HepG2 (cell line): ENCODE measurements around the gene ATP9A. TPM values are rescaled to one million over a fixed set of nuclear protein-coding genes. Genes with fewer than 3 reads are reported as not detected.
A peak's percentile ranks its signal among the peaks of the same experiment; 100 is the strongest.

Source experiments
- ATAC-seq: fragments of 200-7000 bp; cut with Tn5 transposase; 3 replicates; pipeline ENCODE4 v1.9.1; 2020; ENCODE audit warnings: mild to moderate bottlenecking, moderate library complexity
- BruUV-seq: library from RNA; stranded (reverse); fragments of 400-500 nt; replicated peaks from 2 replicates; lab custom pipeline; 2021; lab: Mats Ljungman, UMichigan
- CTCF ChIA-PET: fragments of 300-600 bp; formaldehyde crosslinking; extraction: SDS; loops from one replicate; lab custom pipeline; 2021; ENCODE audit warnings: low total read pairs, inconsistent platforms, low intra/inter-chr PET ratio; lab: Yijun Ruan, JAX
- POLR2A ChIA-PET: fragments of 350-600 bp; sonication (Branson Sonifier 250); formaldehyde crosslinking; loops from one replicate; lab custom pipeline; 2020; ENCODE audit warnings: antibody characterized with exemption, inconsistent platforms; lab: Yijun Ruan, JAX
- DNase-seq: peaks from one replicate; pipeline ENCODE4 v3.0.0-alpha.2; 2015; ENCODE audit warnings: low spot score
- FAIRE-seq: peaks from 3 replicates; lab custom pipeline; 2011; peaks lifted over from hg19 to GRCh38; lab: Jason Lieb, UNC
- H2AFZ ChIP-seq: one replicate; pipeline ENCODE4 v1.6.1; 2011; ENCODE audit warnings: low read length, inconsistent platforms
- H3K27ac ChIP-seq: fragments of 300-600 bp; 3 replicates; pipeline ENCODE4 v1.8.0; 2011; ENCODE audit warnings: mixed run types, mild to moderate bottlenecking, mixed read lengths, low read length, inconsistent platforms; ENCODE audit not compliant: insufficient read depth; ENCODE audit errors: extremely low read length
- H3K27me3 ChIP-seq, 2 experiments: fragments of 200-600 bp in 1 of 2; 2 replicates in 1 of 2; 3 replicates in 1 of 2; pipeline versions ENCODE4 v1.6.0 to v1.8.0; 2011; ENCODE audit warnings: low read length in 2 of 2, mild to moderate bottlenecking in 2 of 2, moderate library complexity in 2 of 2, inconsistent platforms in 1 of 2; ENCODE audit not compliant: insufficient read depth in 2 of 2, control insufficient read depth in 1 of 2
- H3K36me3 ChIP-seq, 2 experiments: fragments of 200-600 bp in 1 of 2; replicated peaks in 1 of 2; 2 replicates in 1 of 2; 3 replicates in 1 of 2; pipeline versions ENCODE4 v1.5.1 to v1.8.0; 2011; ENCODE audit warnings: low read length in 2 of 2, inconsistent platforms in 1 of 2; ENCODE audit not compliant: insufficient read depth in 2 of 2, control insufficient read depth in 1 of 2
- H3K4me1 ChIP-seq: 2 replicates; pipeline ENCODE4 v1.5.1; 2012; ENCODE audit warnings: low read length, inconsistent platforms; ENCODE audit not compliant: insufficient read depth
- H3K4me2 ChIP-seq: 2 replicates; pipeline ENCODE4 v1.6.0; 2011; ENCODE audit warnings: low read depth, low read length, inconsistent platforms
- H3K4me3 ChIP-seq, 3 experiments: fragments of 200-600 bp in 1 of 3; sonication (generic), shearing (Covaris generic) in 1 of 3; replicated peaks in 1 of 3; 2 replicates each; pipeline ENCODE4 v1.5.1; 2011 to 2016; ENCODE audit warnings: low read length in 3 of 3, inconsistent platforms in 2 of 3, low read depth in 2 of 3, mild to moderate bottlenecking in 2 of 3, control low read depth in 1 of 3, mixed read lengths in 1 of 3; ENCODE audit not compliant: insufficient read depth in 1 of 3
- H3K79me2 ChIP-seq: one replicate; pipeline ENCODE4 v1.6.1; 2011; ENCODE audit warnings: low read length, inconsistent platforms; ENCODE audit not compliant: insufficient read depth
- H3K9ac ChIP-seq: 2 replicates; pipeline ENCODE4 v1.6.0; 2011; ENCODE audit warnings: mild to moderate bottlenecking, low read depth, low read length, inconsistent platforms; ENCODE audit not compliant: insufficient read depth
- H3K9me3 ChIP-seq: 2 replicates; pipeline ENCODE4 v1.5.1; 2012; ENCODE audit warnings: mild to moderate bottlenecking, low read length
- H4K20me1 ChIP-seq: 2 replicates; pipeline ENCODE4 v1.6.0; 2011; ENCODE audit warnings: inconsistent platforms, mild to moderate bottlenecking, low read length, moderate library complexity; ENCODE audit not compliant: insufficient read depth
- ESRRA ChIP-seq: sonication (generic); formaldehyde crosslinking; IDR thresholded peaks from 2 replicates; pipeline ENCODE4 v1.5.1; 2020; ENCODE audit warnings: mild to moderate bottlenecking, low read depth, missing genetic modification reagents
- MZF1 ChIP-seq: sonication (generic); formaldehyde crosslinking; IDR thresholded peaks from 2 replicates; pipeline ENCODE4 v1.8.1; 2023; ENCODE audit warnings: mild to moderate bottlenecking, missing genetic modification reagents, borderline replicate concordance
- THYN1 ChIP-seq: sonication (generic); formaldehyde crosslinking; IDR thresholded peaks from 2 replicates; pipeline ENCODE4 v1.8.1; 2023; ENCODE audit warnings: low read depth, mild to moderate bottlenecking, moderate library complexity, missing genetic modification reagents, borderline replicate concordance
- TMF1 ChIP-seq: sonication (generic); formaldehyde crosslinking; IDR thresholded peaks from 2 replicates; pipeline ENCODE4 v1.8.1; 2022; ENCODE audit warnings: low read depth, missing genetic modification reagents
- ZNF468 ChIP-seq: sonication (generic); formaldehyde crosslinking; IDR thresholded peaks from 2 replicates; pipeline ENCODE4 v1.8.0; 2022; ENCODE audit warnings: mild to moderate bottlenecking, moderate library complexity, missing genetic modification reagents
- ZNF484 ChIP-seq: sonication (generic); formaldehyde crosslinking; IDR thresholded peaks from 2 replicates; pipeline ENCODE4 v1.5.1; 2020; ENCODE audit warnings: mild to moderate bottlenecking, low read depth, missing genetic modification reagents, borderline replicate concordance
- WGBS: methylation state at CpG from one replicate; pipeline ENCODE4 v1.1.6; 2017; ENCODE audit warnings: low lambda C conversion rate; 5-methylcytosine and 5-hydroxymethylcytosine counted together
- in situ Hi-C: cut with HindIII; loops from 2 replicates; pipeline ENCODE4 v1.10.0; 2017; ENCODE audit warnings: low pct_unique_long_range_greater_than_20kb; ENCODE audit not compliant: extremely low pct_ligation_motif_present
- intact Hi-C: fragments of 100-400 bp; cut with micrococcal nuclease; formaldehyde crosslinking; loops from one replicate; pipeline ENCODE4 v1.10.0; 2022; ENCODE audit not compliant: unreplicated experiment
- polyA plus RNA-seq, 8 experiments: library from polyadenylated mRNA; depleted of rRNA in 3 of 8; stranded (reverse) in 7 of 8; unstranded in 1 of 8; fragments of >200 nt; fragmentation: Illumina TruSeq in 4 of 8; extraction: Trizol in 4 of 8; gene quantifications; 2 replicates each; pipeline versions ENCODE4 v1.2.1 to v1.2.3, GENCODE V29; 2011 to 2016; ENCODE audit warnings: low read depth in 4 of 8, missing spikeins in 1 of 8, mixed read lengths in 1 of 8; ENCODE audit not compliant: insufficient read depth in 1 of 8
- total RNA-seq, 5 experiments: library from RNA; depleted of rRNA; stranded (reverse); fragments of >200 nt; fragmentation: Illumina TruSeq; extraction: Trizol; gene quantifications; 2 replicates each; pipeline ENCODE4 v1.2.3, GENCODE V29; 2016; ENCODE audit warnings: low read depth in 1 of 5
- TF ChIP-seq, protein P1 (sequence below): sonication (generic); formaldehyde crosslinking; IDR thresholded peaks from 2 replicates; pipeline ENCODE4 v1.8.0; 2022; ENCODE audit warnings: mild to moderate bottlenecking, missing genetic modification reagents

The ATP9A gene
- total and polyA plus RNA-seq, 2 of the 13 experiments (the other 11 are each of a cell fraction or from before 2014, with no cell fraction given), result 11.8 to 18.5 TPM

- H3K4me3 ChIP-seq, result no peak overlapping the region
- H4K20me1 ChIP-seq, result no peaks in the 10 kb centered on the region
- WGBS, result 91% methylated on average over 18 of the region's 19 CpGs
- ATAC-seq, result peak; percentile 50
- H3K36me3 ChIP-seq, result peaks cover 0 to 12% of the 10 kb centered on the region in 2 experiments; a peak in 3 of 5 replicates
- no TSS peak for BruUV-seq
- no peak overlapping the region for H3K27ac ChIP-seq
- CTCF ChIA-PET, result no interaction called here
- intact Hi-C loops (no loop called here), in situ Hi-C loops (no loop called here)
- no peak overlapping the region for H2AFZ ChIP-seq
- no peak for DNase-seq
- no peaks in the 10 kb centered on the region for H3K79me2 ChIP-seq
- POLR2A ChIA-PET, result no interaction called here
- H3K9ac ChIP-seq, result no peak overlapping the region
- H3K27me3 ChIP-seq, result no peaks in the 10 kb centered on the region
- FAIRE-seq, result no peak
- H3K4me1 ChIP-seq, result no peaks in the 10 kb centered on the region
- TF ChIP-seq TMF1 (CRISPR knock-in tag) (no peak), ESRRA (CRISPR knock-in tag) (no peak), THYN1 (CRISPR knock-in tag) (no peak), ZNF484 (CRISPR knock-in tag) (no peak), ZNF468 (no peak), MZF1 (no peak)
- TF ChIP-seq, protein P1, sequence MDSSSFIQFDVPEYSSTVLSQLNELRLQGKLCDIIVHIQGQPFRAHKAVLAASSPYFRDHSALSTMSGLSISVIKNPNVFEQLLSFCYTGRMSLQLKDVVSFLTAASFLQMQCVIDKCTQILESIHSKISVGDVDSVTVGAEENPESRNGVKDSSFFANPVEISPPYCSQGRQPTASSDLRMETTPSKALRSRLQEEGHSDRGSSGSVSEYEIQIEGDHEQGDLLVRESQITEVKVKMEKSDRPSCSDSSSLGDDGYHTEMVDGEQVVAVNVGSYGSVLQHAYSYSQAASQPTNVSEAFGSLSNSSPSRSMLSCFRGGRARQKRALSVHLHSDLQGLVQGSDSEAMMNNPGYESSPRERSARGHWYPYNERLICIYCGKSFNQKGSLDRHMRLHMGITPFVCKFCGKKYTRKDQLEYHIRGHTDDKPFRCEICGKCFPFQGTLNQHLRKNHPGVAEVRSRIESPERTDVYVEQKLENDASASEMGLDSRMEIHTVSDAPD, result no peak
- TF ChIP-seq, all 625 proteins: peak for 0
- H3K4me2 ChIP-seq, result no peak overlapping the region
- no peaks in the 10 kb centered on the region for H3K9me3 ChIP-seq
These were observed 79.5 kb downstream of the ATP9A start for GRCh38 chr20:51688600-51689244.
